HCT116 (cell line): Measurements from ENCODE around the gene MRPL20. TPM values are rescaled to one million over a fixed set of nuclear protein-coding genes. Genes with fewer than 3 reads are reported as not detected.
A peak's percentile ranks its signal among the peaks of the same experiment; 100 is the strongest.

Experiments
- ATAC-seq: fragments of 200-7000 bp; cut with Tn5 transposase; 2 replicates; pipeline ENCODE4 v1.9.1; 2020; ENCODE audit warnings: mild to moderate bottlenecking, moderate library complexity
- BruUV-seq: library from RNA; stranded (reverse); fragments of 400-500 nt; replicated peaks from 2 replicates; lab custom pipeline; 2021; lab: Mats Ljungman, UMichigan
- CTCF ChIA-PET: fragments of 300-600 bp; sonication (Branson Sonifier 250); formaldehyde crosslinking; loops from one replicate; lab custom pipeline; 2021; ENCODE audit warnings: antibody characterized with exemption; lab: Charles Lee
- POLR2A ChIA-PET: fragments of 300-600, 350-600 bp; sonication (Branson Sonifier 250); formaldehyde crosslinking; loops from one replicate; lab custom pipeline; 2021; ENCODE audit warnings: antibody characterized with exemption; lab: Charles Lee
- RAD21 ChIA-PET, 2 experiments: fragments of 300-600 bp; sonication (Branson Sonifier 250); formaldehyde crosslinking; loops; one replicate each; lab custom pipeline; 2023; ENCODE audit warnings: low total read pairs in 2 of 2; ENCODE audit not compliant: uncharacterized antibody in 2 of 2, unreplicated experiment in 2 of 2, low non-redundant PET in 1 of 2; lab: Charles Lee
- DNase-seq: peaks from one replicate; pipeline ENCODE4 v3.0.0-alpha.2; 2010; ENCODE audit warnings: low read depth, low spot score
- H2AFZ ChIP-seq: fragments of 200-600 bp; shearing (Covaris generic), sonication (generic); 2 replicates; pipeline ENCODE4 v1.6.1; 2017; ENCODE audit warnings: low read depth, mixed run types, mixed read lengths, antibody characterized with exemption, low read length; ENCODE audit not compliant: poor library complexity, severe bottlenecking
- H3K27ac ChIP-seq: 2 replicates; pipeline ENCODE4 v1.5.1; 2012; ENCODE audit warnings: low read depth, low read length
- H3K27me3 ChIP-seq: fragments of 200-600 bp; sonication (generic); 2 replicates; pipeline ENCODE4 v1.6.1; 2016; ENCODE audit warnings: mixed run types, low read length, mixed read lengths; ENCODE audit not compliant: insufficient read depth
- H3K36me3 ChIP-seq, 2 experiments: fragments of 200-500 bp in 1 of 2; fragments of 200-600 bp in 1 of 2; sonication (Bioruptor generic) in 1 of 2; sonication (generic) in 1 of 2; 2 replicates each; pipeline versions ENCODE4 v1.5.1 to v1.6.1; 2014 to 2016; ENCODE audit warnings: low read length in 2 of 2, inconsistent platforms in 1 of 2, mixed read lengths in 1 of 2, mixed run types in 1 of 2; ENCODE audit not compliant: insufficient read depth in 2 of 2, control insufficient read depth in 1 of 2
- H3K4me1 ChIP-seq, 2 experiments: fragments of 200-600 bp in 1 of 2; sonication (generic) in 1 of 2; 2 replicates each; pipeline versions ENCODE4 v1.5.1 to v1.6.1; 2012 to 2017; ENCODE audit warnings: low read length in 2 of 2, inconsistent platforms in 1 of 2, mild to moderate bottlenecking in 1 of 2, mixed read lengths in 1 of 2, mixed run types in 1 of 2, moderate library complexity in 1 of 2; ENCODE audit not compliant: insufficient read depth in 2 of 2, control insufficient read depth in 1 of 2
- H3K4me2 ChIP-seq: fragments of 200-600 bp; sonication (generic); 2 replicates; pipeline ENCODE4 v1.6.1; 2017; ENCODE audit warnings: mixed run types, low read length, mixed read lengths
- H3K4me3 ChIP-seq, 2 experiments: fragments of 200-600 bp in 1 of 2; sonication (generic) in 1 of 2; replicated peaks in 1 of 2; 2 replicates each; pipeline ENCODE4 v1.5.1; 2011 to 2016; ENCODE audit warnings: low read length in 2 of 2, control low read depth in 1 of 2, low read depth in 1 of 2, mild to moderate bottlenecking in 1 of 2, mixed read lengths in 1 of 2, mixed run types in 1 of 2
- H3K79me2 ChIP-seq: fragments of 200-600 bp; sonication (generic); 2 replicates; pipeline ENCODE4 v1.6.1; 2017; ENCODE audit warnings: mild to moderate bottlenecking, mixed run types, low read length, moderate library complexity, mixed read lengths; ENCODE audit not compliant: insufficient read depth
- H3K9ac ChIP-seq: fragments of 200-600 bp; sonication (generic); 2 replicates; pipeline ENCODE4 v1.6.1; 2016; ENCODE audit warnings: low read length, mixed read lengths
- H3K9me2 ChIP-seq: fragments of 200-600 bp; sonication (generic), shearing (Covaris generic); 2 replicates; pipeline ENCODE4 v1.6.1; 2017; ENCODE audit warnings: mixed run types, mild to moderate bottlenecking, moderate library complexity; ENCODE audit not compliant: insufficient read depth
- H3K9me3 ChIP-seq, 2 experiments: fragments of 200-500 bp in 1 of 2; fragments of 200-600 bp in 1 of 2; sonication (Bioruptor generic) in 1 of 2; sonication (generic) in 1 of 2; 2 replicates each; pipeline ENCODE4 v1.6.1; 2014 to 2017; ENCODE audit warnings: low read length in 2 of 2, mixed read lengths in 2 of 2, inconsistent platforms in 1 of 2, low read depth in 1 of 2, mild to moderate bottlenecking in 1 of 2, mixed run types in 1 of 2, moderate library complexity in 1 of 2; ENCODE audit not compliant: control insufficient read depth in 1 of 2, insufficient read depth in 1 of 2
- H4K20me1 ChIP-seq: fragments of 200-600 bp; sonication (generic), shearing (Covaris generic); 2 replicates; pipeline ENCODE4 v1.6.1; 2017; ENCODE audit warnings: mixed run types, mild to moderate bottlenecking, moderate library complexity; ENCODE audit not compliant: insufficient read depth
- CTCF ChIP-seq, 3 experiments: fragments of 200-600 bp in 1 of 3; sonication (generic) in 1 of 3; IDR thresholded peaks in 2 of 3; conservative IDR thresholded peaks in 1 of 3; 2 replicates each; pipeline ENCODE4 v1.5.1; 2012 to 2017; ENCODE audit warnings: low read depth in 2 of 3, low read length in 2 of 3, antibody characterized with exemption in 1 of 3, borderline replicate concordance in 1 of 3, control low read depth in 1 of 3, mild to moderate bottlenecking in 1 of 3, mixed read lengths in 1 of 3, mixed run types in 1 of 3, moderate library complexity in 1 of 3; ENCODE audit not compliant: insufficient read depth in 1 of 3
- YY1 ChIP-seq: IDR thresholded peaks from 2 replicates; pipeline ENCODE4 v1.6.1; 2011; ENCODE audit warnings: low read length, low read depth, moderate library complexity, mild to moderate bottlenecking; ENCODE audit not compliant: insufficient replicate concordance; ENCODE audit errors: extremely low read depth
- ZFX ChIP-seq: fragments of 450-650 bp; IDR thresholded peaks from 2 replicates; pipeline ENCODE4 v1.6.1; 2017
- ZNF274 ChIP-seq: fragments of 200-500 bp; sonication (Bioruptor generic); IDR thresholded peaks from 2 replicates; pipeline ENCODE4 v1.6.1; 2014; ENCODE audit warnings: mild to moderate bottlenecking, low read depth, low read length, inconsistent platforms
- intact Hi-C: fragments of 100-400 bp; cut with micrococcal nuclease; formaldehyde crosslinking; loops from 2 replicates; pipeline ENCODE4 v1.10.0; 2022
- total RNA-seq: library from RNA; stranded (reverse); gene quantifications from one replicate; pipeline ENCODE4 v1.2.1, GENCODE V29; 2021; ENCODE audit not compliant: unreplicated experiment

Gene MRPL20
- total RNA-seq, 1 experiment from 2014 or later, result 131 TPM

GRCh38 chr1:1402072-1402900 is 4.8 kb downstream of the MRPL20 start:
- H3K4me3 ChIP-seq, result no peak overlapping the region
- no peaks in the 10 kb centered on the region for H3K9me3 ChIP-seq
- DNase-seq (peak; percentile 52), ATAC-seq (peak; percentile 19; the same call in 1 of the 2 replicates)
- TF ChIP-seq ZNF274 (no peak), CTCF (IDR thresholded peaks at IDR 0.05 in 2 of 3, conservative IDR thresholded peaks at IDR 0.05 in 1 of 3; ENCODE audit: borderline replicate concordance in 1 of 3, insufficient read depth in 1 of 3, low read depth in 2 of 3, low read length in 2 of 3) (peak in 2 of 3 experiments; percentile 87; a peak in 4 of 6 replicates), ZFX (no peak), YY1 (peak; percentile 17)
- POLR2A ChIA-PET, result interaction anchor here (0.7 kb wide), 1 partner anchor 9 kb away, joined by 3 read pairs; no protein-coding TSS in a partner anchor
- H3K4me1 ChIP-seq, result peaks cover 19 to 56% of the 10 kb centered on the region in 2 experiments
- peaks cover 5% of the 10 kb centered on the region; the same call in 1 of the 2 replicates for H4K20me1 ChIP-seq
- no peaks in the 10 kb centered on the region for H3K27me3 ChIP-seq
- H3K9ac ChIP-seq, result no peak overlapping the region
- H3K9me2 ChIP-seq, result no peaks in the 10 kb centered on the region
- intact Hi-C loops, result loop anchor here (2.0 kb wide), 1 partner anchor 39 kb away; no protein-coding TSS in a partner anchor
- H3K4me2 ChIP-seq, result peak overlapping the region; percentile 98; the same call in 1 of the 2 replicates
- peak overlapping the region; percentile 86 for H3K27ac ChIP-seq
- H3K79me2 ChIP-seq, result peaks cover 85% of the 10 kb centered on the region
- BruUV-seq, result no TSS peak
- no peak overlapping the region for H2AFZ ChIP-seq
- RAD21 ChIA-PET, result no interaction called here
- CTCF ChIA-PET, result interaction anchor here (1.0 to 1.6 kb wide), 6 partner anchors 12 to 102 kb away, joined by 3 to 9 read pairs (median 4); partner anchors contain the start of gene AURKAIP1
- peaks cover 20 to 49% of the 10 kb centered on the region in 2 experiments for H3K36me3 ChIP-seq
